HG02870 (cell line): ENCODE results near the gene PRSS27.

ENCODE experiments used
- ATAC-seq: cut with Tn5 transposase; IDR thresholded peaks from one replicate; pipeline ENCODE4 v1.9.1; 2021; ENCODE audit warnings: mild to moderate bottlenecking, moderate library complexity; ENCODE audit not compliant: unreplicated experiment

Gene PRSS27

DNA sequence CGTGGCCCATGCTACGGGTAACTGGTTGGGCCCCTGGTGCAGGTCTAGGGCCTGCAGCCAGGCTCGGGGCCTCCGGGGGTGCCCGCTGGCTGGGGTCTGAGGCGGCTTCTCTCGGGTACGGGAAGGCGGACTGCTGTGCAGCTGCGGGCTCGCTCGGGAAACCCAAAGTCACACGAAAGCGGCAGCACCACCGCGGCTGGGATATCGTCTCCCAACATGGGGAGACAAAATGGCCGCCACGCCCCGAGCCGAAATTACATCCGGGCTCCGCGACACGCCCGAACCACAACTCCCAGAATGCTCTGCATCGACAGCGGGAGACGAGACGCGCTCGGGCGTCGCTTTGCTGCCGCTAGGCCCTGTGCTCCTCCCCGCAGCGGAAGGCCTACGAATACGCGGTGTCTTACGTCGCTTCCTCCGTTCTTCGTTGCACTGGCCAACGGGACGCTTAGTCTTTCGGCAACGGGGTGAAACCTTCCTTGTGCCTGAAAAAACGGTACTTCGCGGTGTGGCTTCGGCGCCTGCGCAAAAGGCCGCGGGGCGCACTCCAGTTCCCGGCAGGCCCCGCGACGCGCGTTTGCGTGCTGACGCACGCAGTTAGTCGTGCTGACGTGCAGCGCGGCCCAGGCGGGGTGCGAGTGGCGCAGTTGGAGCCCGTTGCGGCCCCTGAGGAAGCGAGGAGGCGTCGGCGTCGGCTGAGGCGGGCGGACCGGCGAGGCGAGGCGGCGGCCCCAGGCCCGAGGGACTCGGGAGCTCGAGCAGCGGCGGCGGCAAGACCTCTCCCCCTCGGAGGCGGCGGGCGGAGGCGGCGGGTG lies 32.2 kb upstream of the PRSS27 start, which contains the start of gene SRRM2:
SRRM2 (plus strand) TSS at position 604 of the 815 bp plus-strand sequence. CDS start 3,727 bp downstream, outside the sequence.
- peak; percentile 77 for ATAC-seq

DNA sequence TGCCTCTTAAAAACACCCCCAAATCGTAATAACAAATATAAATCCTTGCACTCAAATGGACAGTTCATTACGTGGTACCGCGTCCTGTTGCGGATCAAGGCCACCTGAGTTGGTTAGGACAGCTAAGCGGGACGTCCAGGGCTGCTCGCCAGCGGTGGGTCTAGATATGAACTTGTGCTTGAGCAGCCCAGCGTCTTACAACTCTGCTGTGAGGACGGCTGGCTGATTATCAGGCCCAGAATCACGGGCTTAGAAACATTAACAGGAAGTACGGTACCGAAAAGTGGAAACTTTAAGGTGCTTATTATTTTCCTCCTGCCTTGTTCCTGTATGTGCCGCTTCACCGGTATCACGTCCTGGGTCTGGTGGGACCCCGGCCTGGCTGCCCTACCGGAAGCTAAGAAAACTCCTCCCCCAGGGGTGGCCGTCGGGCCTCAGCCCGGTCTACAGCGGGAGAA lies 31.6 kb upstream of the PRSS27 start:
- peak; percentile 29 for ATAC-seq

DNA sequence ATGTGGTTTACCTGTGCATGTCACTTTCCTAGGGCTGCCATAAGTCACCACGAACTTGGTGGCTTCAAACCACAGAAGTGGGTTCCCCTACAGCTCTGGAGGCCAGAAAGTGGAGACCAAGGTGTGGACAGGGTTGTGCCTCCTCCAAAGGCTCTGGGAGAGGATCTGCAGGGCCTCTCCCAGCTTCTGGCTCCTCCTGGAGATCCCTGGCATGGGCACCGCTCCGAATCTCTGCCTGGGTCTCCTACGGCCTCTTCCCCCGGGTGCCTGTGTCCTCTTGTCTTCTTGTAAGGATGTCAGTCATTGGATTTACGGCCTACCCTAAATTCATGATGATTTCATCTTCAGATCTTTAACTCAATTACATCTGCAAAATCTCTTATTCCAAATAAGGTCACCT lies 29.9 kb upstream of the PRSS27 start:
- no peak for ATAC-seq

- no peak for ATAC-seq
Measured at GRCh38 chr16:2749476-2749875, 29.5 kb upstream of the PRSS27 start.

DNA sequence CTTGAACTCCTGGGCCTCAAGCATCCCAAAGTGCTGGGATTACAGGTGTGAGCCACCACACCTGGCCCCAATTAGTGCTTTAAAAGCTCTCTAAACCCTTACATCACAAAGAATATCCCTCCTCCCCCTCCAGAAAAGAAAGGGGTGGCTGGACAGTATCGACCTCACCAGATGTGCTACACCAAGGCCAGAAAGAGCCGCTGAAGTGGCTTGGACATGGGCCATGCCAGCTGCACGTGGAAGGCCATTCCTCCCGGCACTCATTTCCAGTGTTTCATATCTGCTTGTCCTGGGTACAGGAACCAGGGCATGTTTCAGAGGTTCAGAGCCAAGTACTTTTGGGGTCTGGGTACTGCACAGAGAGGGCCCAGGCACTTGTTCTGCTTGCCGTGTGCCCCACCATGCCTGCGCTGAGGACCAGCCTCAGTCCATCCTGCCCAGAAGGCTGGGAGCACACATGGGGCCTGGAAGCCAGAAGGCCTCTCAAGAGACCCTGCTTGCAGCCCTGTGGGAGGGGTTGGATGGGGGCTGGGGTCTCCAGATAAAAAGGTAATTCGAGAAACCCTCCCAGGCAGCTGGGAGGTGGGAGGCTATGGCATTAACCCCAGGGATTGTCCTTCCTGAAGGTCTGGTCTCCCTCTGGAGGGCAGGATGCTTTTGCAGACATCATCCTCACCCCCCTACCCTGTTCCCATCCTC lies 28.9 kb upstream of the PRSS27 start:
- no peak for ATAC-seq

GRCh38 chr16:2745961-2746360 lies 25.9 kb upstream of the PRSS27 start:
- ATAC-seq = no peak

DNA sequence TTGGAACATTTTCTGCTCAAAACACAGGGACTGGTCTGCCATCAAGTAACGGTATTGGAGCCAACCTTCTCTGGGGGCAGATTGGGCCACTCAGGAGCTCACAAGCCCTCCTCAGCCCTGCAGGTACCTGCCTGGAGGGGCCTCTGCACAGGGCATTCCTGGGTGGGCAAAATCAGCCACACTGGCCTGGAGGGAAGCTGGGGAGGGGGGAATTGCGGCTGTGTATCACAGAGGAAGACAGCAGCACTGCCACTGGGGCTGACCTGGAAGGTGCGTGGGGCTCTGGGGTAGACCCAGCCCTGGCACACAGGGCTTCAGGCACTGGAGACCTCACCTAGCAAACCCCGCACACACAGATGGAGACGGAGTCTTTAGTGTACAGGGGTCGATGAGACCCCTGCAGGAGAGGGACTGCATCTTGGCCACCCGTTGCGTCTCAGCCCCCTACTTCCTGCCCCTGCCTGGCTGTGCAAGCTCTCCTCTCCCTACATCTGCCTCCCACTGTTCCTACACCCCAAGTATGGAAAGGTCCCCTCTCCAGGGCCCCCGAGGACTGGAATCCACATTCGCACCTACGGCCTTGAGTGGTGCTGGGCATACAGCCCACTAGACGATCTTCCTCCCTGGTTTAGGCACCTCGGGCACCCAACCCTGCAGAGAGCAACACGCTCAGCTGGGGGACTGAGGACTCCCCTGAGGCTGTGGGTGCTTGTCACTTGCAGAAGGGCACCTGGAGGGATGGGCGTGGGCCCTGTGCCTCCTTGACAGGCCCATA lies 25.3 kb upstream of the PRSS27 start:
- no peak for ATAC-seq

DNA sequence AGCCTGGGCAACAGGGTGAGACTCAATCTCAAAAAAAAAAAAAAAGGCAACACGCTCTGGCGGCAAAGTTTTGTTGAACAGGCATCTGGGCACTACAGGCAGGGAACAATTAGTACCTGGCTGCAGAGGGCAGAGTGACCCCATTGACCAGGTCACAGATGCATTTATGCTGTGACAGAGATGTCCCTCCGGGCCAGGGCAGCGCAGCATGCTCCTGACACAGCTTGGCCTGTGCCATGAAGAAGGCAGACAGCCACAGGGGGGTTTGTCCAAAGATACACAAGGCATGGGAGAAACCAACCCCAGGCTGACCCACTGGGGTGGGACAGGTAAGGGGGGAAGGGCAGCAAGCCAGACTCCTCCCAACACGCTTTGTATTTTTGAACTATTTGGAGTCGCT lies 24.7 kb upstream of the PRSS27 start:
- no peak for ATAC-seq

DNA sequence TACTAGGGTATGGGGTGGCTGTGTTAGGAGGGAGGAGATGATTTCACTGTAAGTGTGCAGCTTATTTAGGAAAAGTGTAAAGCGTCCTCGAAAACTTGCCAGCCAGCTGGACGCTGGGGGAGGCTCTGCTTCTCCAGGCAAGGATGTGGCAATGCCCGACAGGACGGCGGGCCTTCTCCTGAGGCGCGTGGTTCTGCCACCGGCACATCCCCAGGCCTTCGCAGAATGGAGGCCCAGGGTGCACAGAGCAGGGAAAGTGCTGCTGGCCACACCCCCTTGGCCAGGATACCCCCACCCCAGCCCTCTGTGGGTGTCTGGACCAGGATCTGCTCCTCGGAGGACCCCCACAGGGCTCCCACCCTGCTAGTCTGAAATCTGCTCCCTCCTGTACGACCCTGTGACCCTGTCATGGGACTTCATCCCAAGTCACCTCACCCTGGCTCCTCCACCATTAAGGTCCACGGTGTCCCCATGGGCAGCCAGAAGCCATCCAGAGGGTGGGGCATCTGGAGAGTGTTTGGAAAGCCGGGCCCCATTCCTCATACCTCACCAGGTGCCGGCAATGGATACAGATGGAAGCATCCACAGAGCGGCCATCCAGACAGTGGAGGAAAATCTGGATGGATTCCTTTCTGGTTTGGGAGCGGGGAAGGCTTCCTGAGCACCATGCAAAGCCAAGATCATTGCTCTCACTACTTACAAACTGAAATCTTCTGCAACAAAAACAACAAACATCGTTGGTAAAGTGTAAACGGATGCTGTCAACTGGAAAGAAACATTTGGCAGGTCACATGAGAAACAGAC lies 23.2 kb upstream of the PRSS27 start:
- no peak for ATAC-seq

DNA sequence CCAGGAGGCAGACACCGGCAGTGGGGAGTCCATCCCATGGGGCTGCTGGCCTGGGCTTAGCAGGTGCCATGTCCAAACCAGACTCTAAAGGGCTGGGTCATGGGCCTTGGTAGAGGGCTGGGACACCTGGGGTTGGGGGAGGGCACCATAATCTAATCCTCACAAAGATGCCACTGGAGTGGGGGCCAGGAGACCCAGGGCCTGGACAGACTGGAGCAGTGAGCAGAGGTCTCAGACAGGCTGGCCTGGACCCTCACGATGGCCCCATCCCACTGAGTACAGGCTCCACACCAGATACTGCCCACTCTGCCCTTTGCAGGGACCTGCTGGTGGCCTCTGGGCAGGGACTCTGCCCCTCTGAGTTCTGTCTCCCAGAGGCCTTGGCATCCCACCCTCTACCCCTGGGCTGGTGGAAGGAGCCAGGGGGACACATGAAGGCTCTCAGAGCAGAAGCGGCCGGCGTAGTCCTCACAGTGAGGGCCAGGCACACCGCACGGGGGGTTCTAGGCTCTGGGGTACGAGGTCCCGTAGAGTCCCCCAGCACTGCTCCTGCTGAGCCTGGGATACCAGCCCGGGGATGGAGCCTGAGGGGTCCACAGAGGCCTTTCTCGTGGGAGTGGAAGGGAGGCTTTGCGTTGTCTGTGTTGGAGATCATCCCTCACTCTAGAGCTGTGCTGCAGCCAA lies 22.4 kb upstream of the PRSS27 start:
- no peak for ATAC-seq

GRCh38 chr16:2741168-2741567 lies 21.1 kb upstream of the PRSS27 start:
- ATAC-seq = no peak

DNA sequence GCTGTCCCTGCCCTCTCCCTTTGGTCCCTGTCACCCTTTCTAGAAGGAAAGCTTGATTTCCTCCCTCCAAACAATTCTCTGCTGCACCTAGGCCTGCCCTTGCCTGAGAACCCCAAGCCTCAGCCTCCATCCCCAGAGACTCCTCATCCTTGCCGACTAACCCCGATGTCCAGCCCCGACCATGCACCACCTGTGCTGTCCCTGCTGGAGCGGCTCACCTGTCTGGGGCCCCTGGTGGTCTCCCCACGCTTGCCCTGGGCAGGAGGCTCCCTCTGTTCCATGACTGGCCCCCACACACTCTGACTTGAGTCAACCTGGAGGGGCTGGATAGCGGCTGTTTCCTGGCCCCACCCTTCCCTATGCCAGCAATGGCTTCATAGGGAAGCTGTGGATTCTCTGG lies 20.5 kb upstream of the PRSS27 start:
- ATAC-seq = no peak

DNA sequence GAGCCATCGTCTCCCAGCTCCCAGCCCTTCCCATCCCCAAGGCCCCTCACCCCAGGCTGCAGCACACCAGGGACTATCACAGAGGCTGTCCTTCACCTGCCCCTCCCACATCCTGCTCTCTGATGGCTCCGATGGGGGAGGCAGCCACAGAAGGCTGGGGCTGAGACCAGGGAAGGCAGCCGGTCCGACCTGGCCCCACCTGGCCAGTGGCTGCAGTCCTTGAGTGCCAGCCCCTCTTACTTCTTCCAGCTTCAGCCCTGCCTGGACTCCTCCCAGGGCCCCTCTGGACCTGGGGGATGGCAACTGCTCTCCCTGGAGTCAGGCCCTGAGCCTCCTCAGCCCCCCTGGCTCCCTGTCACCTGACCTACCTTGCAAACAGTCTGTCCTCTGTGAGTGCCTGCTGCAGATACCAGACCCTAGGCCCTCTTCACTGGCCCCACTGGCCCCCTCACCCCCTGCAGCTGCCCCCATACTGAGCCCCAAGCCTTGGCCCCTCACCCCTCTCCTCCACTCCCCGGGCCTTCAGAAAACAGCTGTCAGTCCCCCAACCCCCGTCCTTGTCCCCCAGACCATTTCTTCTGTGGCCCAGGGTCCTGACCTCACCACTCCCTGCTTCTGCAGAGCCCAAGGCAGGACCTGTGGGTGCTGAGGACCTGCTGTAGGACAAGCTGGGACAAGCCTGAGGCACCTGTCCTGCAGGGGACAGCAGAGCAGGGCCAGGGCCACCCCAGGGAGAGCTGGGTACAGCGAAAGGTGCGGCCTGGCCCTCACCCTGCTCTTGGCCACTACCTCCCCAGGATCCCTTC lies 19.8 kb upstream of the PRSS27 start:
- no peak for ATAC-seq

DNA sequence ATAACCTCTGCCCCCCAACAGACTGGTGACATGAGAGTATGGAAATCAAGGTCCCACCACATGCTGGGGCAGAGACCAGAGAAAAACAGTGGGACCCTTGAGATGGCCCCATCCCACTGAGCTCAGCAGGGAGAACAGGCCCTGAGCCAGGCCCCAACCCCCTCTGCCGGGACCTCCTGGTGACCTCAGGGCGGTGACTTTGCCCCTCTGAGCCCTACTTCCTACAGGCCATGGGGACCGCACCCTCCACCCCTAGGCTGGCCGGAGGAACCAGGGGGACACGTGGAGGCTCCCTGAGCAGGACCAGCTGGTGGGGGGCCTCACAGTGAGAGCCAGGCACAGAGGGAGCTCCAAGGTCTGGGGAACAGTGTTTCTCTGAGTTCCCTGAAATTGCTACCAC lies 18.6 kb upstream of the PRSS27 start:
- no peak for ATAC-seq

- ATAC-seq = no peak
Measured at GRCh38 chr16:2737895-2738418, 17.9 kb upstream of the PRSS27 start.

DNA sequence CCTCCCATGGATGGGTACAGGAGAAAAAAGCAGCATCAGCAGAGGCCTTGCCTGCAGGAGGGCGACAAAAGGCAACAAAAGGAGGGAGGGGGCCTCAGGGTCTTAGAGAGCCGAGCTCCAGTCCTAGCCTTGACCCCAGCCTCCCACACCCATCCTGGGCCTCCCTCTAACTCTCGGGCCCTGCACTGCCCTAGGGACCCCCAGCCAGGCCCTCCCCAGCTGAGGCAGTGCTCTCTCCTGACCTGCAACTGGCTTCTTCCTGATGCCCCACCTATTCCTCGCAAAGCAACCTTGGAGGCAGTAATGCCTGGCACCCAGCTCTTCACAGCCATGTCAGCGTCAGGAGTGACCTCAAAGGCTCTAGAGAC lies 17.2 kb upstream of the PRSS27 start:
- no peak for ATAC-seq

DNA sequence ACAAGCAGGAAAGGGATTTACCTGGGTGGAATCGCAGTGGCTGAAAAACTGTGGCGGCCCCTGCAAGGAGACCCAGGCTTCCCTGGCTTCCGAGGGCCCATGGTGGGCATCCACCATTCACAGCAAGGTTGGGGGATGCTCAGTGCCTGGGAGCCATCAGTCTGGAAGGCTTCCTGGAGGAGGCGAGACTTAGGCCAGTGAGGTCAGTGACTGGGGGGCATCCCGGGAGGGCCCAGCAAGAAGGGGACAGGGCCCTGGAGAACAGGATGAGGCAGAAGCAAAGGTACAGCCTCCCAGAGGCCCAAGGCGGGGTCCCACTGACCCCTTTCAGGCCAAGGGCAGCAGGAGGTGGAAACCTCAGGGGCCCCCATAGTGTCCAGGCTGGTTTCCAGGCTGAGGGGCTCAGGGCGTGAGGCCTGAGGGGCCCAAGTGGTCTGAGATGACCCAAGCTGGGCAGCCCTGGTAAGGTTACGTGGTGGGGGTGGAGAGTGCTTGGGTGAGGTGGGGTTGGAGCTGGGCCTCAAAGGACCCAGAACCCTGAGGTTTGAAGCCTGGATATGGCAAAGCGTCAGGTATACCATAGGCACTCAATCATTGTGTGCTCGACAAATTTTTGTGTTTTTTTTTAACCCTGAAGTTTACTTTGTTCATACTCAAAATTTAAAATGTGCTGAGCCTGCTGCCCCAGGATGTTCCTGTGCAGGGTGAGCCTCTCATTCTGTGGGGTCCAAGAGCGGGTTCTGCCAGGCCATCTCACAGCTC lies 16.6 kb upstream of the PRSS27 start:
- no peak for ATAC-seq

GRCh38 chr16:2734844-2735515 lies 15.0 kb upstream of the PRSS27 start:
- no peak for ATAC-seq
